ENCODE results near the gene TTC9C. TPM values are rescaled to one million over a fixed set of nuclear protein-coding genes. Genes with fewer than 3 reads are reported as not detected.

The TTC9C gene
- total RNA-seq, 1 donor from 2014 or later, result 12.9 TPM

GRCh38 chr11:62719302-62719978 lies 8.8 kb upstream of the TTC9C start:
- Histone ChIP-seq H3K4me1 (peaks cover 71% of the 10 kb centered on the region), H3K4me3 (no peak overlapping the region), H3K36me3 (peaks cover 99% of the 10 kb centered on the region), H3K27me3 (ENCODE audit: low read depth) (no peaks in the 10 kb centered on the region), H3K27ac (replicated peaks) (no peak overlapping the region), H3K9me3 (replicated peaks) (no peaks in the 10 kb centered on the region)
- no peak for DNase-seq
- intact Hi-C loops (cut with micrococcal nuclease), result no loop called here
- no peak for TF ChIP-seq CTCF (IDR thresholded peaks at IDR 0.05; ENCODE audit: borderline replicate concordance)

- TF ChIP-seq CTCF (IDR thresholded peaks at IDR 0.05; ENCODE audit: borderline replicate concordance), result no peak
- intact Hi-C loops (cut with micrococcal nuclease), result loop anchor here (10.0 kb wide), 1 partner anchor 113 kb away; the partner anchor contains the start of genes STX5, TEX54 and WDR74
- H3K27ac ChIP-seq (replicated peaks), result no peak overlapping the region
Measured at GRCh38 chr11:62721994-62722393, 6.3 kb upstream of the TTC9C start.

GRCh38 chr11:62724171-62724570 lies 4.1 kb upstream of the TTC9C start:
- Histone ChIP-seq H3K36me3 (peaks cover 51% of the 10 kb centered on the region), H3K27me3 (ENCODE audit: low read depth) (no peaks in the 10 kb centered on the region), H3K4me1 (peaks cover 71% of the 10 kb centered on the region), H3K4me3 (peak overlapping the region; percentile 91), H3K27ac (replicated peaks) (peak overlapping the region; percentile 95), H3K9me3 (replicated peaks) (no peaks in the 10 kb centered on the region)
- no peak for DNase-seq
- intact Hi-C loops (cut with micrococcal nuclease), result loop anchor here (10.0 kb wide), 1 partner anchor 111 kb away; the partner anchor contains the start of genes STX5, TEX54 and WDR74
- no peak for TF ChIP-seq CTCF (IDR thresholded peaks at IDR 0.05; ENCODE audit: borderline replicate concordance)

More at GRCh38 chr11:62721994-62722393, 6.3 kb upstream of the TTC9C start:
- H3K4me3 ChIP-seq, result no peak overlapping the region
- no peaks in the 10 kb centered on the region for H3K27me3 ChIP-seq (ENCODE audit: low read depth)
- H3K9me3 ChIP-seq (replicated peaks), result no peaks in the 10 kb centered on the region
- H3K36me3 ChIP-seq, result peaks cover 73% of the 10 kb centered on the region
- H3K4me1 ChIP-seq, result peaks cover 73% of the 10 kb centered on the region
- no peak for DNase-seq

DNA sequence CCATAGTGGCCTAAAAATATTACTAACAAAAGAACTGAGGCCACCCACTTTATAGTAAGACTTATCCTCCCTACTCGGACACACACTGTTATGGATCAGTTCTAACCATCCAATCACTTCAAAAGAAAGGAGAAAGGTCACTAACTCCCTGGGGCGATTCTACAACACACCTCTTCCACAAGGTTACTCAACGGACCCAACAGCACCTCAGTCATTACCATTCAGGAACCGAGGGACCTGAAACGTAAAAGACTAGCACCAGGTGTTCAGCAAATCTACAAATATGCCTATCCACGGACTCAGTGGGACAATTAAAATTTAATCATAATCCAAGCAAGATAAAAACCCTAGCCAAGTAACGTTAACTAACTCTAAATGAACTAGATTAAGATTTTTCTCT lies 2.6 kb upstream of the TTC9C start:
- Histone ChIP-seq H3K27me3 (ENCODE audit: low read depth) (no peaks in the 10 kb centered on the region), H3K27ac (replicated peaks) (peak overlapping the region; percentile 95), H3K4me1 (peaks cover 83% of the 10 kb centered on the region), H3K4me3 (peak overlapping the region; percentile 91), H3K9me3 (replicated peaks) (no peaks in the 10 kb centered on the region), H3K36me3 (peaks cover 36% of the 10 kb centered on the region)
- intact Hi-C loops (cut with micrococcal nuclease), result loop anchor here (10.0 kb wide), 1 partner anchor 109 kb away; the partner anchor contains the start of genes STX5, TEX54 and WDR74
- no peak for DNase-seq
- no peak for TF ChIP-seq CTCF (IDR thresholded peaks at IDR 0.05; ENCODE audit: borderline replicate concordance)

GRCh38 chr11:62726156-62726914 lies 2.0 kb upstream of the TTC9C start:
- H3K4me1 ChIP-seq, result peaks cover 90% of the 10 kb centered on the region

More at GRCh38 chr11:62726156-62726914, 2.0 kb upstream of the TTC9C start:
- H3K27ac ChIP-seq (replicated peaks), result peak overlapping the region; percentile 95
- H3K9me3 ChIP-seq (replicated peaks), result no peaks in the 10 kb centered on the region
- intact Hi-C loops (cut with micrococcal nuclease), result loop anchor here (10.0 kb wide), 1 partner anchor 108 kb away; the partner anchor contains the start of genes STX5, TEX54 and WDR74
- no peaks in the 10 kb centered on the region for H3K27me3 ChIP-seq (ENCODE audit: low read depth)
- H3K4me3 ChIP-seq, result peak overlapping the region; percentile 91
- H3K36me3 ChIP-seq, result peaks cover 36% of the 10 kb centered on the region
- TF ChIP-seq CTCF (IDR thresholded peaks at IDR 0.05; ENCODE audit: borderline replicate concordance), result no peak
- DNase-seq, result no peak
